Measurements from ENCODE around the gene SCLY. TPM values are rescaled to one million over a fixed set of nuclear protein-coding genes. Genes with fewer than 3 reads are reported as not detected.

The SCLY gene
- total and polyA plus RNA-seq, 2 of the 8 experiments (the other 6 are each of a cell fraction or from before 2014, with no cell fraction given) = 79.0 to 79.5 TPM

DNA sequence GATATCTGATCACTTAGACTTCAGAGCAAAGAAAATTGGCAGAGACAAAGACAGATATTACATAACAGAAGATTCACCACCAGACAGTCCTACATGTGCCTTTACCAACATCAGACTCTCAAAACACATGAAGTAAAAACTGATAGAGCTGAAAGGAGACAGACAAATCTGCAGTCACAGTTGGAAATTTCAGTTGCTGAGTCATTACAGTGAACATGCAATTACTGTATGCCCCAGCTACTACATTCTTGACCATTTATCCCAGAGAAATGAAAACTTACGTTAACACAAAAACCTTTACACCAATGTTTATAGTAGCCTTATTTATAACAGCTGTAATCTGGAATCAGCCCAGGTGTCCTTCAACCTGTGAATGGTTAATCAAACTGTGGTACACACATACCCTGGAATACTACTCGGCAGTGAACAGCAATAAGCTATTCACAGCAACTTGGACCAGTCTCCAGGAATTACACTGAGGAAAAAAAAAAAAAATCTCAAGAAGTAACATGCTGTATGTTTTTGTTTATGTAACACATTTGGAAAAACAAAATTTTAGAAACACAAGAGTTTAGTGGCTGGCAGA lies 7.5 kb upstream of the SCLY start (continued):
- TF ChIP-seq, protein P1, sequence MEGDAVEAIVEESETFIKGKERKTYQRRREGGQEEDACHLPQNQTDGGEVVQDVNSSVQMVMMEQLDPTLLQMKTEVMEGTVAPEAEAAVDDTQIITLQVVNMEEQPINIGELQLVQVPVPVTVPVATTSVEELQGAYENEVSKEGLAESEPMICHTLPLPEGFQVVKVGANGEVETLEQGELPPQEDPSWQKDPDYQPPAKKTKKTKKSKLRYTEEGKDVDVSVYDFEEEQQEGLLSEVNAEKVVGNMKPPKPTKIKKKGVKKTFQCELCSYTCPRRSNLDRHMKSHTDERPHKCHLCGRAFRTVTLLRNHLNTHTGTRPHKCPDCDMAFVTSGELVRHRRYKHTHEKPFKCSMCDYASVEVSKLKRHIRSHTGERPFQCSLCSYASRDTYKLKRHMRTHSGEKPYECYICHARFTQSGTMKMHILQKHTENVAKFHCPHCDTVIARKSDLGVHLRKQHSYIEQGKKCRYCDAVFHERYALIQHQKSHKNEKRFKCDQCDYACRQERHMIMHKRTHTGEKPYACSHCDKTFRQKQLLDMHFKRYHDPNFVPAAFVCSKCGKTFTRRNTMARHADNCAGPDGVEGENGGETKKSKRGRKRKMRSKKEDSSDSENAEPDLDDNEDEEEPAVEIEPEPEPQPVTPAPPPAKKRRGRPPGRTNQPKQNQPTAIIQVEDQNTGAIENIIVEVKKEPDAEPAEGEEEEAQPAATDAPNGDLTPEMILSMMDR (IDR thresholded peaks at IDR 0.05; ENCODE audit: control extremely low read depth in 1 of 3, insufficient read depth in 1 of 3, low read depth in 1 of 3, low read length in 3 of 3) = no peak
- TF ChIP-seq HDAC6 (IDR thresholded peaks at IDR 0.05; ENCODE audit: low read depth, low read length) (no peak), TAF7 (optimal IDR thresholded peaks at IDR 0.05; ENCODE audit: borderline replicate concordance, low read depth, low read length) (no peak), KDM1A (IDR thresholded peaks at IDR 0.05; ENCODE audit: borderline replicate concordance, low read length) (no peak), POU5F1 (IDR thresholded peaks at IDR 0.05; ENCODE audit: low read depth, low read length) (no peak), SAP30 (IDR thresholded peaks at IDR 0.05; ENCODE audit: insufficient read depth, insufficient replicate concordance, low read length) (no peak)
- TF ChIP-seq, protein P2, sequence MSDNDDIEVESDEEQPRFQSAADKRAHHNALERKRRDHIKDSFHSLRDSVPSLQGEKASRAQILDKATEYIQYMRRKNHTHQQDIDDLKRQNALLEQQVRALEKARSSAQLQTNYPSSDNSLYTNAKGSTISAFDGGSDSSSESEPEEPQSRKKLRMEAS (IDR thresholded peaks at IDR 0.05) = no peak
